Bronchial epithelial cell (primary cell): ENCODE results near the gene CXCR6. TPM values are rescaled to one million over a fixed set of nuclear protein-coding genes. Genes with fewer than 3 reads are reported as not detected.

ENCODE experiments used
- DNase-seq: peaks from one replicate; pipeline ENCODE4 v3.0.0-alpha.2; 2010; ENCODE audit warnings: low read depth
- FAIRE-seq: peaks from 2 replicates; lab custom pipeline; 2011; peaks lifted over from hg19 to GRCh38; lab: Jason Lieb, UNC
- H3K27me3 ChIP-seq: 2 replicates; pipeline ENCODE4 v1.5.1; 2011; ENCODE audit warnings: low read length; ENCODE audit not compliant: control insufficient read depth, insufficient read depth
- H3K36me3 ChIP-seq: 2 replicates; pipeline ENCODE4 v1.5.1; 2011; ENCODE audit warnings: low read length; ENCODE audit not compliant: control insufficient read depth, insufficient read depth
- H3K4me3 ChIP-seq: 2 replicates; pipeline ENCODE4 v1.5.1; 2011; ENCODE audit warnings: mild to moderate bottlenecking, low read depth, low read length, control low read depth
- CTCF ChIP-seq: IDR thresholded peaks from 2 replicates; pipeline ENCODE4 v1.5.1; 2011; ENCODE audit warnings: mild to moderate bottlenecking, moderate library complexity, low read length, control low read depth, inconsistent platforms; ENCODE audit not compliant: insufficient read depth, severe bottlenecking
- total RNA-seq: library from RNA; depleted of rRNA; stranded (reverse); fragments of >200 nt; gene quantifications from 2 replicates; pipeline ENCODE4 v1.2.1, GENCODE V29; 2014

The CXCR6 gene
- total RNA-seq, 1 donor from 2014 or later: not detected

GRCh38 chr3:45983770-45984169, 40.5 kb downstream of the CXCR6 start:
- Histone ChIP-seq H3K27me3 (no peaks in the 10 kb centered on the region), H3K4me3 (no peak overlapping the region), H3K36me3 (peaks cover 9% of the 10 kb centered on the region)
- TF ChIP-seq CTCF: no peak
- FAIRE-seq (no peak), DNase-seq (no peak)

- TF ChIP-seq CTCF: no peak
- no peak for DNase-seq
- Histone ChIP-seq H3K27me3 (no peaks in the 10 kb centered on the region), H3K4me3 (no peak overlapping the region), H3K36me3 (peaks cover 6% of the 10 kb centered on the region)
- FAIRE-seq: peak; percentile 94
Measured at GRCh38 chr3:45984331-45985312, 41.4 kb downstream of the CXCR6 start.

GRCh38 chr3:45985532-45986302, 42.5 kb downstream of the CXCR6 start:
- DNase-seq (no peak), FAIRE-seq (peak; percentile 18)
- peaks cover 5% of the 10 kb centered on the region for H3K36me3 ChIP-seq
- H3K27me3 ChIP-seq: no peaks in the 10 kb centered on the region
- H3K4me3 ChIP-seq: no peak overlapping the region
- no peak for TF ChIP-seq CTCF

GRCh38 chr3:45986303-45986982, 43.2 kb downstream of the CXCR6 start:
- peaks cover 5% of the 10 kb centered on the region for H3K36me3 ChIP-seq
- H3K4me3 ChIP-seq: no peak overlapping the region
- TF ChIP-seq CTCF: no peak
- FAIRE-seq: no peak
- DNase-seq: peak; percentile 90
- no peaks in the 10 kb centered on the region for H3K27me3 ChIP-seq

GRCh38 chr3:45987368-45988291, 44.4 kb downstream of the CXCR6 start:
- no peak for TF ChIP-seq CTCF
- no peak overlapping the region for H3K4me3 ChIP-seq
- no peak for DNase-seq
- no peak for FAIRE-seq
- H3K36me3 ChIP-seq: peaks cover 5% of the 10 kb centered on the region
- no peaks in the 10 kb centered on the region for H3K27me3 ChIP-seq
